ENCODE data around the gene CUX1.

CUX1 gene

DNA sequence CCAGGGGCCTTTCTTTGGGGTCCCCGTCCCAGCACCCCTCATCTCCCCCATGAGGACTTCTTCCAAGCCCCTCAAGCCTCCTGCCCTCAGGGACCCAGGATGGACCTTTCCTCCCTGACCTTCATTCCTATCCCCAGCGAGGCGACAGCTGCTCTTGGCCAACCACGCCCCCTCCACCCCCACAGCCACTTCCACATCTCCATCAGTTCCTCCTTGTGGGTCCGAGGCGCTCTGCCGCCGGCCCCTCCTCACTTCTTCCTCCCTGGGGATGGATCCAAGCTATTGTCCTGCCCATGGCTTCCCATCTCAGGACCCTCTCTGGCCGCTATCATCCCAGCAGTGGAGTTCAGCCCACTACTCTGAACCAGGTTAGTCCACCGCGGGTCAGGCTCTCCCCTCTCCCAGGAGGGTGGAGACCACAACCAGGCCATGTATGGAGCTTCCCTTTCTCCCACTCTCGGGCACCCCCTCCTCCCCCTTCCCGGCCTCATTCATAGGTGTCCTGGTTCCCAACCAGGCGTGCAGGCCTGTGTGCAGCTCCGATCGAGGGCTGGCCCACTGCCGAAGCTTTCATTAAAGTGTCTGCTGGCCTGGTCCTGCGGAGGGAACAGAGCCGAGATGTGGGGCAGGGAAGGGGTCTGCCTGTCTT, 467.6 kb downstream of the CUX1 start:
- DNase-seq (ENCODE audit: low read depth): no peak
- H3K4me3 ChIP-seq (ENCODE audit: low read depth, low read length): no peak overlapping the region
- TF ChIP-seq CTCF (conservative IDR thresholded peaks at IDR 0.05; ENCODE audit: low read depth, low read length): no peak

DNA sequence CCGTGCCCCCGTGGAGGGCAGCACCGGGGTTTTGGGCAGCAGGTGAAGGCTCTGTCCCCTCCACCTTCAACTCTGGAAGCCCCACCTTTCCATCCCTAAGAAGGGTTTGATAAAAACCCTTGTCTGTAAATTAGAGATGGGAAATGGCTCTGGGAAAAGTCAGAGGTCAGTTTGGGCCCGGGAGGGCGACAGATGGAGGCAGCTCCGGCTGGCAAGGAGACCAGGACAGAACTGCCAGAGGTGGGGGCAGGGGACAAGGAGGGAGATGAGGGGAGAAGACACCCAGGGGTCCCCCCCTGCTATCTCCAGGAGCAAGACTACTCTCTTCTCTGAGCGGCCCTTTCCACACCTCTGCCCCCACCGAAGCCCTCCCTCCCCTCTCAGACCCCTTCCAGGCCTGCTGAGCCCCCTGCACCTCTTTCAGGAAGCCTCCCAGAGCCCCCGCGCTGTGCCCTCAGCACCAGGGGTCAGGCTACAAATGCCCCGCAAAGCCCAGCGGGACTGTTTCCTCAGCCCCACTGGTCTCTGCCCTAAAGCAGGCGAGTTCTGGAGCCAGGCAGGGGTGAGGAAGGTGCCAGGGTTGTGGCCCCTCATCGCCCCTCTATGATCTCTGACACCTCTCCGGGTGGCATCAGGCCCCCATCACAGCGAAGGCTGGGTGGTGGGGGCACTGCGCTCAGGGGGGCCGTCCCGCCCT, 468.3 kb downstream of the CUX1 start:
- H3K4me3 ChIP-seq (ENCODE audit: low read depth, low read length): peak overlapping the region; percentile 63
- no peak for DNase-seq (ENCODE audit: low read depth)
- TF ChIP-seq CTCF (conservative IDR thresholded peaks at IDR 0.05; ENCODE audit: low read depth, low read length): no peak

- TF ChIP-seq CTCF (conservative IDR thresholded peaks at IDR 0.05; ENCODE audit: low read depth, low read length): no peak
- DNase-seq (ENCODE audit: low read depth): peak; percentile 57
- H3K4me3 ChIP-seq (ENCODE audit: low read depth, low read length): peak within 1 kb of the TSS; percentile 66
These were observed 469.0 kb downstream of the CUX1 start, which contains the start of gene SH2B2 for GRCh38 chr7:102286237-102287110. SH2B2 (plus strand) TSS chr7:102286868; CDS start chr7:102300551, 13,683 bp downstream.

- no peak for TF ChIP-seq CTCF (conservative IDR thresholded peaks at IDR 0.05; ENCODE audit: low read depth, low read length)
- peak; percentile 29 for DNase-seq (ENCODE audit: low read depth)
- H3K4me3 ChIP-seq (ENCODE audit: low read depth, low read length): peak overlapping the region; percentile 66
These were observed 469.9 kb downstream of the CUX1 start for GRCh38 chr7:102287111-102287980.

DNA sequence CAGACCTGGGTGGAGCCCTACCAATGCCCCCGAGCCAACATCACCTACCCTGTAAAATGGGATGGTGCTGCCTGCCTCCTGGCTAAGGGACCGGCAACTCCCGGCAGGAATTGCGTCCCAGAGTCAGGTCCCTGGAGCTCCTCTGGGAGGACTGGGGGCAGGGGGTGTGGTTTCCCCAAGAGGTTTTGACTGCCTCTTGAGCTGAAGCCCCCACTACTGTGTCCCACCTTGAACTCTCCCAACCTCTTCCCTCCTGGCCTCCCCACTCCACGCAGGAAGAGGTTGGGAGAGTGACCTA, 470.5 kb downstream of the CUX1 start:
- no peak for DNase-seq (ENCODE audit: low read depth)
- TF ChIP-seq CTCF (conservative IDR thresholded peaks at IDR 0.05; ENCODE audit: low read depth, low read length): no peak
- H3K4me3 ChIP-seq (ENCODE audit: low read depth, low read length): peak overlapping the region; percentile 66

DNA sequence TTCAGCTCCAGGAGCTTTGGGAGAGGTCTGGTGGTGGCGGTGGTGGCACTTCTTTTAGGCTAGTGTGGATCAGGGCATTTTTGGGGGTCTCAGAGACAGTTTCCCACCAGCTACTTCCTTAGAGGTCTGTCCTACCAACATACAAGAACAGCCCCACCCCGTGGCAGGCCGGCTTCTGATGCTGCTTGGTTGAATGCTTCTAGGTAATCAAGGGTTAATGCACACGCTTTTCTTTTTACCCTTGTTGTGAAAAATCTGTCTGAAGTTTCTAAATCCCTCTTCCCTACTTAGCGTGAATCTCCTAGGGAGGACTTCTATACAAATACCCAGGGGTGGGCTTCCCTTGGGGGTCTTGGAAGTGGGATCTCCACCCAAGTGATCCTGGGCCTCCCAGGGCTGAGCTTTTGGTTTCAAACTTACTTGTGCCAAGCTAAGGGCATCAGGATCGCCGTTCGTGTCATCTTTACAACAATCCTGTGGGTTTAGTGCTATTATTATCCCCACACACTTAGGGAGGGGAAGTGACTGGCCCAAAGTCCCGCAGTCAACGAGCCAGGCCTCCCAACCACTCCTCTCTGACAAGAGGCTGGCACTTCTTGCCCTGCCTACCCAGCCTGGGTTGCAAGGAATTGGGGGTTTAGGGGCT, 471.0 kb downstream of the CUX1 start:
- DNase-seq (ENCODE audit: low read depth): peak; percentile 20
- peak; percentile 30 for TF ChIP-seq CTCF (conservative IDR thresholded peaks at IDR 0.05; ENCODE audit: low read depth, low read length)
- no peak overlapping the region for H3K4me3 ChIP-seq (ENCODE audit: low read depth, low read length)
